Lung microvascular endothelial cell (primary cell): Measurements from ENCODE around the gene ASPG. TPM values are rescaled to one million over a fixed set of nuclear protein-coding genes. Genes with fewer than 3 reads are reported as not detected.
A peak's percentile ranks its signal among the peaks of the same experiment; 100 is the strongest.

ENCODE experiments used
- DNase-seq, 2 donors: peaks; one replicate each; pipeline versions ENCODE4 v3.0.0 to v3.0.0-alpha.2; 2010; ENCODE audit warnings: low read depth in 2 of 2
- total RNA-seq: library from RNA; depleted of rRNA; stranded (reverse); fragments of >200 nt; gene quantifications from 2 replicates; pipeline ENCODE4 v1.2.1, GENCODE V29; 2014

ASPG gene
- under 0.01 TPM in 1 of 2 replicates, not detected in the other for total RNA-seq

- no peak for DNase-seq
Measured at GRCh38 chr14:104085032-104085888, at the start of gene ASPG. Gene ASPG, plus strand, starts transcription at chr14:104085700. Its CDS starts 71 bp downstream, at chr14:104085771.

DNA sequence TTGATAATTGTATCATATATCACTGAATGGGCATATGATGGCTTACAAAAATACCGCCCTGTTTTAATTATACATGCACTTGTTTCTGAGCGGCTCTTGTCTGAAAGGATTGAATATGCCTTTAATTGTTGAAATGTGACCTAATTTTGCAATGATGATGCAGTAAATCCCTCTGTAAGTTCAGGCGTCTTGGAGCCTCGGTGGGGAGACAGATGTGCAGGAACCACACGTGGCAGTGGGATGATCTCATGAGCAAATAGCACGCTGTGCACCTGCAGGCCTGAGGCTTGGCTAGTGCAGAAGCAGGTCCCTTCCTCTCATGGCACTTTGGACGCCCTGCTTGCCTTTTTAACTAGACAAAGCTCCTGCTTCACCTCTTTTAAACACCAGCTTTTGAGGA, 49.3 kb upstream of the ASPG start:
- no peak for DNase-seq

GRCh38 chr14:104037074-104037473, 48.4 kb upstream of the ASPG start:
- DNase-seq, result no peak

DNA sequence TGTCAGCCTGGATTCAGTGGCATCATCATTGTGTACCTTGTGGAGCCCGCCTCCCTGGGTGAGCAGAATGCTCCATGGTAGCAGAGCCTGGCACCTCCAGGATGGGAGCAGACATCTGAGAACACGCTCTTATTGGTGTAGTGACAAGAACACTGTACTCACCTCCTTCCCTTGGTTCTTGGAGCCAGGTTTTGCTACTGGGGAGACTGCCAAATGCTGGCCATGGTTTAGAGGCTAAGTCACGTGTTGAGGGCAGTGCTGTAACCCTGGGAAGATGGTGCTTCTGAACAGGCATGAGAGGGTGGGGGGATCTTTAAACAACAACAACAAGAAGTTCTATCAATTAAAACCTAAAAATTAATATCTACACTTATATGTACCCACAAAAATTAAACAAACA, 47.6 kb upstream of the ASPG start:
- DNase-seq, result no peak

GRCh38 chr14:104039214-104039613, 46.3 kb upstream of the ASPG start:
- DNase-seq, result no peak

GRCh38 chr14:104040539-104040938, 45.0 kb upstream of the ASPG start:
- DNase-seq, result no peak

DNA sequence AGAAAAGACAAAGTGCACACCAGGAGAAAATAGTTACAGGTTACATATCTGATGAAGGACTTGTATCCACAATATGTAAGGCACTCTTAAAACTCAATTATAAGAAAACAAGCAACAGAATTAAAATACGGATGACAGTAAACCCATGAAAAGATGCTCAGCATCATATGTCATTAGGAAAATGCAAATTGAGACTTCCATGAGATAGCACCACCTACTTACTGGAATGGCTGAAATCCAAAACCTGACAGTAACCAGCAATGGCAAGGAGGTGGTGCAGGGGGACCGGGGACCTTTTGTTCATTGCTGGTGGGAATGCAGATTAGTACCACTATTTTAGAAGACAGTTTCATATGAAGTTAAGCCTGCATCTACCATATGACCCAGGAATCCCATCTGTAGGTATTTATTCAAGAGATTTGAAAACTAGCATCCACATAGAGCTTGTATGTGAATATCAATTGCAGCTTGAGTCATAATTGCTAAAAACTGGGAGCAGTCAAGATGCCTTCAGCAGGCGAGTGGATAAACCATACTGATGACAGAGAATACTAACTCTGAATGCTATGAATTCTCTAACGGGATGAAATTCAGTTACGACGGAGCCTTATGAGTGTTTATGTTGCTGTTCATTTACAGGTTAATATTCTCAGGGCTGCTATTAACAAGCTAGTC, 43.9 kb upstream of the ASPG start:
- DNase-seq, result no peak

DNA sequence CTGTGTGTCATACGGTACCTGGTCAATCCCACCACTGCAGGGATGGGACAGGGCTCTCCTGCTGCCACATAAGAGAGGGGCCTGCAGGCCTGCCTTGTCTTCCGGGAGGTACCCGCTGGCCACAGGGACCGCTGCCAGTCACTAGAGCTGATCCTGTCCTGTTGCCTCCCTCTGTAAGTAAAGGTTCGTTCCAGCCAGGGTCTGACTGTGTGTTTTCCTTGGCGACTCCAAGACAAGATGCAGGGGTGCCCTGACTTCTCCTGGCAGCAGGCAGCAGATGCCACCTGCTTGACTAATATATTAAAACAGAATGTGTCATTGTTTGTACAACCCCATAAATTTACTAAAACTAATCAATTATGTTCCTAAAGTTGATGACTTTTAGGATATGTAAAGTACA, 41.5 kb upstream of the ASPG start:
- no peak for DNase-seq

DNA sequence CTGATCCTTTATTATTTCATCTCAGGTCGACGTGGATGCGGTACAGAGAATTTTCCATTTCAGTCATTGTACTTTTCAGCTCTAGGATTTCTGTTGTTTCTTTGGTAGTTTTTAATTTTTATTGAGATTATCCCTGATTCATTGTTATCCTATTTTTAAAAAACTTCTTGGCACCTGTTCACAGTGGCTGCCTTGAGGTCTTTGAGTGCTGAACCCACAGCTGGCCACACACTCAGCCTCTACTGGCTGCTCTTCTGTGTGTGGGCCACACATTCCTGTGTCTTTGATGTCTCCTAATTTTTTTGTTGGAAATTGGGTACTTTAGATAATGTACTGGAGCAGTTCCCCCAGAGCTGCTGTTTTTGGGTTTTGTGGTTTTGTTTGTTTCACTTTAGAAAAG, 37.7 kb upstream of the ASPG start:
- DNase-seq, result no peak

GRCh38 chr14:104048758-104049507, 36.6 kb upstream of the ASPG start:
- peak; percentile 13 to 57 for DNase-seq

- no peak for DNase-seq
Measured at GRCh38 chr14:104049576-104050240, 35.8 kb upstream of the ASPG start.

DNA sequence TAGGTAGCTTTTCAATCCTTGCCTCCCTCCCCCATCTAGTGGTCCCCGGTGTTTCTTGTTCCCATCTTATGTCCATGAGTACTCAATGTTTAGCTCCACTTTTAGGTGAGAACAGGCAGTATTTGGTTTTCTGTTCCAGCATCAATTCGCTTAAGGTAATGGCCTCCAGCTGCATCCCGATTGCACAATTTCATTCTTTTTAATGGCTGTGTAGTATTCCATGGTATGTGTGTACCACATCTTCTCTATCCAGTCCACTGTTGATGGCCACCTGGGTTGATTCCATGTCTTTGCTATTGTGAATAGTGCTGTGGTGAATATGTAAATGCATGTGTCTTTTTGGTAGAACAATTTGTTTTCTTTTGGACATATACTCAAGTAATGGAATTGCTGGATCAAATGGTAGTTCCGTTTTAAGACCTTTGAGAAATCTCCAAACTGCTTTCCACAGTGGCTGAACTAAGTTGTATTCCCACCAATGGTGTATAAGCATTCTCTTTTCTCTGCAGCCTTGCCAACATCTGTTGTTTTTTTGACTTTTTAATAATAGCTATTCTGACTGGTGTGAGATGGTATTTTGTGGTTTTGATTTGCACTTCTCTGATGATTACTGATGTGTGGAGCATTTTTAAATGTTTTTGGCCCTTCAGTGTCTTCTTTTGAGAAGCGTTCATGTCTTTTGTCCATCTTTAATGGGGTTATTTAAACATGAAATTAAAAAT, 34.2 kb upstream of the ASPG start:
- DNase-seq, result no peak

GRCh38 chr14:104054222-104054905, 31.1 kb upstream of the ASPG start:
- no peak for DNase-seq

- no peak for DNase-seq
Measured at GRCh38 chr14:104062281-104062680, 23.2 kb upstream of the ASPG start.

DNA sequence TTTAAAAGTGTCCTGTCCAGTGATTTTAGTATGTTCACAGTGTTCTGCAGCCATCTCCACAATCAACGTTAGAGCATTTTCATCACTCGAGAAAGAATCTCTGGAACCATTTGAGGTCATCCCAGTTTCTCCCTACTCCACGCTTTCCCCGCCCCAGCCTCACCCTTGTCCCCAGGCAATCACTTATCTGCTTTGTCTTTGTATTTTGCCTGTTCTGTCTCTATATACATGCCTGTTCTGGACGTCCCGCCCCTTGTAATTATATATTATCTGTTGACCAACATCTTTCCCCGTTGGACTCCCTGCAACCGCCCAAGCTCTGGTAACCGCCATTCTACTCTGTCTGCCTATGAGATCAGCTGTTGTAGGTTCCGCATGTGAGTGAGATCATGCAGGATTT, 21.5 kb upstream of the ASPG start:
- no peak for DNase-seq

- no peak for DNase-seq
Measured at GRCh38 chr14:104066279-104066678, 19.2 kb upstream of the ASPG start.

- no peak for DNase-seq
Measured at GRCh38 chr14:104066719-104067295, 18.7 kb upstream of the ASPG start.

GRCh38 chr14:104069541-104069940, 16.0 kb upstream of the ASPG start:
- DNase-seq, result no peak

GRCh38 chr14:104072586-104072985, 12.9 kb upstream of the ASPG start:
- DNase-seq, result no peak

DNA sequence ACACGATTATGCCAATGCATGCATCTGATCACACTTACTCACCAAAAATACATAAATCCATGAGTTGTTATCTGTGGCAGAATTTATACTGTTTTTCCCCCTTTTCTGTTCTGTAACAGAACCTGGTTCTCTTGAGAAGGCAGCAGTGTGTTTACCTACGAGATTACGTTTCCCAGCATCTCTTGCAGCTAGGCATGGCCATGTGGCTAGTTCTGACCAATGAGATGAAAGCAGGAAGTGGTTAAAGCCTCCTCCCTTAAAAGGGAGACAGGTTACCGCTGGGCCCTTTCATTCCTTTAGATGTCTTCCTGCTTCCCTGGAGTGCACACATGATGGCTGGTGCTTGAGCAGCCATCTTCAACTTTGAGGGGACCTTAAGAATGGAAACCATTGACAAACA, 11.7 kb upstream of the ASPG start:
- DNase-seq, result no peak
